ENCODE data around the gene SLC29A3. TPM values are rescaled to one million over a fixed set of nuclear protein-coding genes. Genes with fewer than 3 reads are reported as not detected.

The SLC29A3 gene
- total and polyA plus RNA-seq, 2 of the 8 experiments (the other 6 are each of a cell fraction or from before 2014, with no cell fraction given) = 14.0 to 24.6 TPM

DNA sequence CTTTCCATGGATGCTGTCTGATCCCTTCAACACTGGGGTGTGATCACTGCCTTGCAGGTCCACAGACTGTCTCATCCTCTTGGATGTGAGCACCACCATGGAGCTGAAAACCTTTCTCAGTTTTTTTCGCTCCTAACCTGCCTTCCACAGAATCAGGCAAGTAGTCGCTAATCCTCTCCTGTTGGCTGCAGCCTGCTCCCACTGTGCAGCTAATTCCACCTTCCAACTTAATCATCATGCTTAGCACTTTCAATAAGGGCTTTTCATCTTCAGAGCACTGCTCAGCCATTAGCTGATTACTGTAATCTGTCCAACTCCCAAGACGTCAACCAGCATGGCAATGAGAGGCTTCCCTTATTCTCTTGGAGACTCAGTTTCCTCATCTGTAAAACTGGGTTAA, 62.6 kb downstream of the SLC29A3 start:
- TF ChIP-seq POU5F1 (IDR thresholded peaks at IDR 0.05; ENCODE audit: low read depth, low read length) (no peak), SP4 (IDR thresholded peaks at IDR 0.05; ENCODE audit: low read length) (no peak), PHF8 (conservative IDR thresholded peaks at IDR 0.05; ENCODE audit: low read depth, low read length) (no peak), SIX5 (IDR thresholded peaks at IDR 0.05; ENCODE audit: low read depth, low read length) (no peak)
- TF ChIP-seq, protein P1, sequence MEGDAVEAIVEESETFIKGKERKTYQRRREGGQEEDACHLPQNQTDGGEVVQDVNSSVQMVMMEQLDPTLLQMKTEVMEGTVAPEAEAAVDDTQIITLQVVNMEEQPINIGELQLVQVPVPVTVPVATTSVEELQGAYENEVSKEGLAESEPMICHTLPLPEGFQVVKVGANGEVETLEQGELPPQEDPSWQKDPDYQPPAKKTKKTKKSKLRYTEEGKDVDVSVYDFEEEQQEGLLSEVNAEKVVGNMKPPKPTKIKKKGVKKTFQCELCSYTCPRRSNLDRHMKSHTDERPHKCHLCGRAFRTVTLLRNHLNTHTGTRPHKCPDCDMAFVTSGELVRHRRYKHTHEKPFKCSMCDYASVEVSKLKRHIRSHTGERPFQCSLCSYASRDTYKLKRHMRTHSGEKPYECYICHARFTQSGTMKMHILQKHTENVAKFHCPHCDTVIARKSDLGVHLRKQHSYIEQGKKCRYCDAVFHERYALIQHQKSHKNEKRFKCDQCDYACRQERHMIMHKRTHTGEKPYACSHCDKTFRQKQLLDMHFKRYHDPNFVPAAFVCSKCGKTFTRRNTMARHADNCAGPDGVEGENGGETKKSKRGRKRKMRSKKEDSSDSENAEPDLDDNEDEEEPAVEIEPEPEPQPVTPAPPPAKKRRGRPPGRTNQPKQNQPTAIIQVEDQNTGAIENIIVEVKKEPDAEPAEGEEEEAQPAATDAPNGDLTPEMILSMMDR (IDR thresholded peaks at IDR 0.05; ENCODE audit: control extremely low read depth in 1 of 3, insufficient read depth in 1 of 3, low read depth in 1 of 3, low read length in 3 of 3) = no peak

More for the DNA sequence above, 62.6 kb downstream of the SLC29A3 start:
- Histone ChIP-seq H3K4ac (replicated peaks; ENCODE audit: insufficient read length, low read depth, low read length) (no peak overlapping the region), H3K36me3 (ENCODE audit: control insufficient read depth in 2 of 4, insufficient read depth in 4 of 4, low read length in 3 of 4) (no peaks in the 10 kb centered on the region), H3K23me2 (ENCODE audit: low read depth, low read length) (no peaks in the 10 kb centered on the region; the same call in 1 of the 2 replicates), H2AK5ac (ENCODE audit: low read depth, low read length) (no peak overlapping the region), H4K20me1 (replicated peaks in 1 of 2; ENCODE audit: control insufficient read depth in 1 of 2, insufficient read depth in 2 of 2, low read length in 2 of 2) (no peaks in the 10 kb centered on the region), H4K91ac (replicated peaks; ENCODE audit: insufficient read length, low read length) (no peak overlapping the region), H3K14ac (ENCODE audit: insufficient read length) (no peak overlapping the region), H2BK20ac (ENCODE audit: low read length) (no peak overlapping the region), H3K27me3 (replicated peaks in 1 of 4; ENCODE audit: control insufficient read depth in 3 of 4, extremely low read depth in 1 of 4, insufficient read depth in 3 of 4, low read length in 3 of 4) (no peaks in the 10 kb centered on the region), H3K79me1 (ENCODE audit: low read depth, low read length) (no peaks in the 10 kb centered on the region), H3K79me2 (ENCODE audit: control insufficient read depth in 1 of 2, insufficient read depth in 2 of 2, low read length in 2 of 2) (no peaks in the 10 kb centered on the region), H2BK5ac (ENCODE audit: low read depth, low read length) (no peak overlapping the region), H3K4me2 (ENCODE audit: insufficient read depth in 1 of 2, low read depth in 2 of 2, low read length in 2 of 2) (no peak overlapping the region), H3K4me3 (ENCODE audit: extremely low read depth in 1 of 4, insufficient read depth in 2 of 4, low read depth in 3 of 4, low read length in 4 of 4) (no peak overlapping the region), H2BK15ac (ENCODE audit: low read length) (no peak overlapping the region), H4K5ac (ENCODE audit: insufficient read length, low read depth, low read length) (no peak overlapping the region), H3K23ac (ENCODE audit: insufficient read length) (no peak overlapping the region), H2AFZ (ENCODE audit: low read length) (no peak overlapping the region), H2BK12ac (ENCODE audit: low read depth, low read length) (no peak overlapping the region), H3K18ac (ENCODE audit: extremely low read depth, low read length) (no peak overlapping the region), H3K4me1 (replicated peaks in 1 of 4; ENCODE audit: control insufficient read depth in 3 of 4, insufficient read depth in 4 of 4, low read length in 3 of 4) (peaks cover 0 to 2% (median 0%) of the 10 kb centered on the region in 4 experiments; a peak in 2 of 7 replicates), H3K9ac (replicated peaks in 1 of 4; ENCODE audit: extremely low read depth in 1 of 4, low read depth in 3 of 4, low read length in 3 of 4) (no peak overlapping the region), H3K9me3 (ENCODE audit: insufficient read depth in 2 of 2, low read depth in 1 of 2, low read length in 1 of 2) (no peaks in the 10 kb centered on the region), H4K8ac (ENCODE audit: extremely low read depth, insufficient read depth, low read length) (no peak overlapping the region), H3K56ac (replicated peaks; ENCODE audit: insufficient read length, low read depth, low read length) (no peak overlapping the region), H2BK120ac (replicated peaks; ENCODE audit: low read depth, low read length) (no peak overlapping the region), H3K27ac (ENCODE audit: low read depth, low read length) (no peak overlapping the region)
- DNase-seq (ENCODE audit: low read depth in 1 of 2, low spot score in 2 of 2) = no peak
- WGBS, 2 experiments (ENCODE audit: extremely low coverage in 1 of 2, insufficient coverage in 1 of 2, insufficient read length in 1 of 2, insufficient replicate concordance in 2 of 2, low coverage in 1 of 2, low lambda C conversion rate in 2 of 2, missing lambda C conversion rate in 1 of 2) = 88% methylated on average over 3 of the region's 3 CpGs; no CpG with 5 or more reads in 1 of the 2 experiments
- no peak for FAIRE-seq
- CTCF ChIA-PET (ENCODE audit: partially characterized antibody) = interaction anchor here (0.7 to 28.0 kb wide), 22 partner anchors 9 to 368 kb away, joined by 3 to 401 read pairs (median 4); partner anchors contain the start of genes CDH23 and SLC29A3
- POLR2A ChIA-PET (ENCODE audit: partially characterized antibody) = interaction anchor here (0.6 to 0.8 kb wide), 2 partner anchors 11 to 235 kb away, joined by 3 read pairs; no protein-coding TSS in a partner anchor

All from H1 (cell line).